GF-D8 (cell line): Measurements from ENCODE around the gene SHISA4.
"Not testable (repeated sequence)": the region's sequence is repeated elsewhere in the genome, so short reads cannot be mapped to it uniquely, and the experiment has no call there.

Experiments
- DNase-seq: peaks from one replicate; lab custom pipeline; 2025; lab: John Stamatoyannopoulos, UW

The SHISA4 gene, protein sequence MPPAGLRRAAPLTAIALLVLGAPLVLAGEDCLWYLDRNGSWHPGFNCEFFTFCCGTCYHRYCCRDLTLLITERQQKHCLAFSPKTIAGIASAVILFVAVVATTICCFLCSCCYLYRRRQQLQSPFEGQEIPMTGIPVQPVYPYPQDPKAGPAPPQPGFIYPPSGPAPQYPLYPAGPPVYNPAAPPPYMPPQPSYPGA

DNA sequence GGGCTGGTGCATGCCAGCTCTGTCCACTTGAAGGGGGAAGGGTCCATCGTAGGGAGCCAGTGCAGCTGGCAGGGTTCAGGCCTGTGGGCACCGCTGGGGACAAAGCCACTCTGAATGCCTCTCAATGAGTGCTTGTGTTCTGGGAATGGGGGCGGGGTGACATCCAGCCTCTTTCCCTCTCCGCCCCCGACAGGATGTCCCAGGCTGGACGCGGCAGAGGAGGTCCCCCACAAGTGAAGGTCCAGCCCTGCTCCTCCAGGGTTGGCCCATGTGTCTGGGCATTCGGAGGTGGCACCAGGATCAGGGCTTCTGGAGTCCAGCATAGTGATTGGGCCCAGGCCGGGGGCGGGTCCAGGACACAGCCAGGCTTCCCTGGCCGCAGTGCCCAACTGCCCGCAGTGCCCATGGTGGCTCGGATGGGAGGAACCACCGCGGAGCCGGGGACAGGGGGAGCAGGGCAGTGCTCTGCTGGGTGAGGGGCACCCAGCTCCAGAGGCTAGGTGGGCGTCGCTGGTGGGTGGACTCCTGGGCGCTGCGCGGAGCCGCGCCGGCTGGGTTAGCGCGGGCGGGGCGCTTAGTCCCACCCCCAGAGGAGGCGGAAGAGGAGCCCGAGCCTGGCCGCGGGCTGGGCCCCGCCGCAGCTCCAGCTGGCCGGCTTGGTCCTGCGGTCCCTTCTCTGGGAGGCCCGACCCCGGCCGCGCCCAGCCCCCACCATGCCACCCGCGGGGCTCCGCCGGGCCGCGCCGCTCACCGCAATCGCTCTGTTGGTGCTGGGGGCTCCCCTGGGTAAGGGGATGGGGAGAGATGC is at the start of gene SHISA4:
Gene SHISA4, plus strand, starts transcription at position 617 of the 808 bp plus-strand sequence. Its CDS starts 97 bp downstream, at position 714.
- DNase-seq, result no peak

- DNase-seq, result not testable (repeated sequence)
Observed at GRCh38 chr1:201839089-201839488, 49.6 kb upstream of the SHISA4 start.

GRCh38 chr1:201840055-201840454 is 48.6 kb upstream of the SHISA4 start:
- no peak for DNase-seq

GRCh38 chr1:201840490-201840889 is 48.2 kb upstream of the SHISA4 start:
- DNase-seq, result no peak

DNA sequence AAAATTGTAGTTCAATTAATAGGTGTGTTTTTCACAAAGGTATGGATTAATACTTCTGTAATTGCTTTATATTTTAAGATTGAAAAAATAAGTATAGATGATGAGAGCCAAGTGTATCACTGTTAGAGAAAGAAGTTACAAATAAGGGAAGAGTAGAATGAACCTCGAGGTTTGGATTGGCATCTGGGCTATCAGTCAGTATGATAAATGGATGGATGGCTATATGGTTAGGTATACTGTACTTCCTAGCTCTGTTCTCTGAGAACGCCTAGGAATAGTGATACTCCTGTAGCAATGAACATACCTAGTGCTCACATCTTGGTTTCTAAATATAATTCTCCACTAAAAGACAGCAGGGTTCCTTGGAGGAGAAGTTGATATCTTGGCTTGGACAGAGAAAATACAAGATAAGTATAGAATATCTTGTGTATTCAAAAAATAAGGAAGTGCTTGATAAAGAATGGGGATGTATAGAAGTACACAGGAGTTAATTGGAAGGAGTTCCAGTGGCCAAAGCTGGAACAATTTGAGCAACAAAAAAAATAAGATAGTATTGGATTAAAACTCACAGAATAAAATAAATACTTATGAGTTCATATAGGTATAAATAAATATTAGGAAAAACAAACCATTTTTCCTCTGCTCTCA is 47.3 kb upstream of the SHISA4 start:
- DNase-seq, result peak; percentile 3

DNA sequence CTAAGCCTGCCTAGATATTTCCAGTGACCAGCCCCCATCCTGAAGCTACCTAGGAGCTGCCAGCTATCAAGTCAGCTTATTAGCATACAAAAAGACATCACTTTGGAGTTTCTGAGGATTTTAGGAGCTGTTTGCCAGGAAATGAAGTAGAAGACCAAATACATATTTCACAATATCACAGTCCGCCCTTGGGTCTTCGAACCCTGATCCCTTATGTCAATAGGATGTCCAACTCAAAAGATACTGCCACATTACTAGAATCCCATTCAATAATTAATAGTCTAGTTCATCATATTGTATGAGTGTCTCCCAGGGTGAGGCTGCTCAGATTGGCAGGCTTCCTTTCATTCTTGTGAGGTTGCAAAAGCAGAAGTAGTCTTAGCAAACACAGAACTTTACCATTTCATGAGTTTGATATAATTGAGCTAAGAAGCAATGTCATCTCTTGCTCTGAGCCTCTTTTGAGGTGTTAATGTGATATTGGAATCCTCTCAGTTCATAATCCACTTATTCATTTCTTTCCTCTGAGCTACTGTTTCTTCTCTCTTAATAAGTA is 46.1 kb upstream of the SHISA4 start:
- peak; percentile 24 for DNase-seq

DNA sequence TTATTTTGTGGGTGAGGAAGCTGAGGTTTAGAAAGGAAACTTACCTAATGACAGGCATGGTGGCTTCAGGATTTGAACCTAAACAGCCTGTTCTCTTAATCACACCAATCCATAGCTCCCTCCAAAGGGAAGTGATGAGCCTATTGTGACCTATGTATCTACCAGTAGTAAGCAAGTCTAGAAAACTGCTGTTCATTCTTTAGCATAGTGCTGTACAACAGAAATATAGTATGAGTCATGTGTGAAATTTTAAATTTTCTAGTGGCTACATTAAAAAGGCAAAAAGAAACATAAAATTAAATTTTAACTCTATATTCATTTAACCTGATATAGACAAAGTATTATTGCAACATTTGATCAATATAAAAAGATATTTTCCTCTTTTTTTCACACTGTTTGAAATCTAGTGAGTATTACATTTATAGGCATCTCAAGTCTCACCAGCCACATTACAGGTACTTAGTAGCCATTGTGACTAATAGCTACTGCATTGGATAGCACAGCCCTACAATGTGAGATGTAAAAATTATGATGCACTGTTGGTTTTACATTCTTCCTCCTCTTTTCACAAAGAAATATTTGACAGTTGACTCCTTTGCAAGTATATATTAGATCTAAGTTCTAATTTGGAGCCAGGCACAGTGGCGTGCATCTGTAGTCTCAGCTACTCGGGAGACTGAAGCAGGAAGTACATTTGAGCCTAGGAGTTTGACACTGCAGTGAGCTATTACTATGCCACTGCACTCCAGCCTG is 43.2 kb upstream of the SHISA4 start:
- DNase-seq, result no peak

DNA sequence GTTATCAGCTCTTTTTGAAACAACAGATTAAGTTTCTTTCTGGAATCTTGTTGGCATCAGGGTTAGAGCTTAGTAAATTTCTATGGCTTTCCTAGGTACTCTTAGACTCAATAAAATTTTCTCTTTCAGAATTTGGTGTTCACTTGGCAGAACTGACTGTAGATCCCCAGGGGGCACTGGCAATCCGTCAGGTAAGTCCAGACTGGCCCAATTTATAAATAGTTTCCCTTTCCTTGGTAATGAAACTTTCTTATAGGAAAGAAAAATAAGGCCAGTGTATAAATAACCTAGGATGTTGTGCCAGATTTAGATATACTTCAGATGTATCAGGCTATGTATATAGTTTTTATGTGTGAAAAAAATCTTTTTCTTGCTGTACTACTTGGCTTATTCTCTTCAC is 41.5 kb upstream of the SHISA4 start:
- no peak for DNase-seq

DNA sequence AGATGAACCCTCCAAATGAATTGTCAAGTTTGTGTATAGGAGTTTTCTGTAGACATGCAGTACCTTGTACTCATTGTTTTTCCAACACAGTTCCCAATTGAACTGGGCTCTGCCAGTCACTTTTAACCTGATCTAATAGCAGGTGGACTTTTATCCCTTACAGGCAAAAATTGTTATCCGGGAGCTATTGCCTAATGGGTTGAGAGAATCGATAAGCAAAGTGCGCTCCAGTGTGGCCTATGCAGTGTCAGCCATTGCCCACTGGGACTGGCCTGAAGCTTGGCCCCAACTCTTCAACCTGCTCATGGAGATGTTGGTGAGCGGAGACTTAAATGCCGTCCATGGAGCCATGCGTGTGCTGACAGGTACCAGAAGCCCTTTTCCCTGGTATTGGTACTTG is 40.5 kb upstream of the SHISA4 start:
- no peak for DNase-seq

- no peak for DNase-seq
Observed at GRCh38 chr1:201849372-201850052, 39.2 kb upstream of the SHISA4 start.

DNA sequence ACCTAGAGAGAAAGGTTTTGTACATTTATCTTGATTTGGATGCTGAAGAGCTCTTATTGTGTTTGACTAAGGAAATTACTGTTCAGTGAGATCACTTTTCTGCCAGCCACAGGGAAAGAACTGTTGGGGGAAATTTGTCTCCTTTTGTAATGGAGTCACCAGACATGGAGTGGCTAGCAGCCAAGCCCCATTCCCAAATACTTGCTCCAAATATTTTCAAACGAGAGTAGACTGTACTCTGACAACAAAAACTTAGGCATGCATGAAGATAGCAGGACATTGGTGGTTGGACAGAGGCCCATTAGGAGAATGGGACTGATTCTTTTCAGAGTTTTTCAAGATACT is 38.7 kb upstream of the SHISA4 start:
- no peak for DNase-seq

DNA sequence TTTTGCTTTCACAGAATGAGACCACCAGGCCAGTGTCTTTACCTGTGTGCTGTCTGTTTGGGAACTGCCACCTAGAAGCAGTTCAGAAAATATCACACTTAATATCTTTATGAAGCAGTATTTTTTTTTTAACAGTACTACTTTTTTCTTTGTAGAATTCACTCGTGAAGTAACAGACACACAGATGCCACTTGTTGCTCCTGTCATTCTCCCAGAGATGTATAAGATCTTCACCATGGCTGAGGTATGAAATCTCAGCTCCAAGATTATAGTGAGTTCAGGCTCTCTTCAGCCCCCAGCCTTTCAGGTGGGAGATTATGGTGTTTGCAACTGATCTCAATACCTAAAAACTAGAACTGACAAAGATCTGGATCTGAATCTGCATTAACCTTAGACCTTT is 36.7 kb upstream of the SHISA4 start:
- no peak for DNase-seq

DNA sequence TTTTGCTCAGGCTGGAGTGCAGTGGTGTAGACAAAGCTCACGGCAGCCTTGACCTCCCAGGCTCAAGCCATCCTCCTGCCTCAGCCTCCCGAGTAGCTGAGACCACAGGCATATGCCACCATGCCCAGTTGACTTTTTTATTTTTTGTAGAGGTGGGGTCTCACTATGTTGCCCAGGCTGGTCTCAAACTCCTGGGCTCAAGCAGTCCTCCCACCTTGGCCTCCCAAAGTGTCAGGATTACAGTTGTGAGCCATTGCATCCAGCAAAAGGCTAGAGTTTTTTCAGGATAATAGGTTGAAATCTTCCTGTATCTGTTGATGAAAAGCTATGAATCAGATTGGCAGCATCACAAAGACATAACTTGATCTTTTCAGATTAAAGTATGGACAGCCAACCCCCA is 32.0 kb upstream of the SHISA4 start:
- DNase-seq, result not testable (repeated sequence)

DNA sequence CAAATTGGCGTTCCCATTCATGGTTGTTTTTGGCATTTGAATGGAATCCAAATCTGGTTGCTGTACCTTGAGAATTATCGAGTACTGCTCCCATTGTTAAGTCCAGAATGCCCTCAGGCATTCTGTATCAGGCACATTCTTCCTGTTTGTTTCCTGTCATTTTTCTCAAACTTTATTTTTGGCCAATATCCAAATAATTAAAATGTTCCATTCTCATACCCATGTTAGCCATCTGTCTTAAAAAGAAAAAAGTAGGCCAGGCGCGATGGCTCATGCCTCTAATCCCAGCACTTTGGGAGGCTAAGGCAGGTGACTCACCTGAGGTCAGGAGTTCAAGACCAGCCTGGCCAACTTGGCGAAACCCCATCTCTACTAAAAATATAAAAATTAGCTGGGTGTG is 29.3 kb upstream of the SHISA4 start:
- no peak for DNase-seq

- DNase-seq, result no peak
Observed at GRCh38 chr1:201861448-201861847, 27.2 kb upstream of the SHISA4 start.

GRCh38 chr1:201870397-201870796 is 18.3 kb upstream of the SHISA4 start:
- no peak for DNase-seq

DNA sequence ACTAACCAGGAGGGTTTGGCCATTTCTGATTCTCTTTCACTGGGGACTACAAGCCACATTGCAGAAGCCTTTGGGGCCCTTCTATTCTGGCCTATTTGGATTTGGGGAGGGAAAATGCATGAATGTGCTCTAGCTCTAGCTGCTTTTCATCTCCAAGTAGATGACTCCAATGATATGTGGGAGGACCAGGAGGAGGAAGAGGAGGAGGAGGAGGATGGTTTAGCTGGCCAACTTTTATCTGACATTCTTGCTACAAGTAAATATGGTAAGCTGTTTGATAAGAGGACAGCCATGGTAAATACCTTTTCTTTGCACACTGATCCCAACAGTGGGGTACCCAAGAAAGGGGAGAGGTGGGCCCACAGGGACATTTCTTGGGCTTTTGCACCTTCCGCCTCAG is 14.0 kb upstream of the SHISA4 start:
- DNase-seq, result no peak

DNA sequence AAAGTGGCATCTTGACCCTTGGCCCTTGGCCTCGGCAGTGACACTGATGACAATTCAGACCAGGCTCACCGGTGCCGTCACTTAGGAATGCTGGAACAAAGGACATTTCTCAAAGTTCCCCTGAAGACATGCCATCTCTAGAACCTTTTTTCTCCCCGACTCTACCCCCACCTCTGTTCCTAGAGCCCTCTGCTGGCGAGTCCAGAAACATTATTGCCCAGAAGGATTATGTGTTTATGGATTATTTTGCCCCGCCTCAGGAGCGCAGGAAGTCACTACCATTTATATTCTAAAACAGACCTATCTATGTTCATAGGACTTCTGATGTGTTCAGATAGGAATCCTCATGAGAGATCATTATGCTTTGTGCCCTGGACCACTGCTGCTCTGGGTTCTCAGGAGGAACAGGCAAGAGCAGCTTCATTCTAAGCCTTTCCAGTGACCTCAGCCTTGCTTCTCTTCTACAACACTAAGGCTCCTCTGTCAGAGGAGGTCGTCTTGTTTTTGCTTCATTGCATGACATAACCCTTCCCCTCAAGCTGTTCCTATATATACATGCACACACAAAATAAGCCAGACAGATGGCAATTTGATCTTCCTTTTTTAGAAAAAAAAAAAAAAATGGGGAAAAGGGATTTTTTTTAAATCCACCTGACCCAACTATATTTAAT is 12.4 kb upstream of the SHISA4 start:
- DNase-seq, result no peak

DNA sequence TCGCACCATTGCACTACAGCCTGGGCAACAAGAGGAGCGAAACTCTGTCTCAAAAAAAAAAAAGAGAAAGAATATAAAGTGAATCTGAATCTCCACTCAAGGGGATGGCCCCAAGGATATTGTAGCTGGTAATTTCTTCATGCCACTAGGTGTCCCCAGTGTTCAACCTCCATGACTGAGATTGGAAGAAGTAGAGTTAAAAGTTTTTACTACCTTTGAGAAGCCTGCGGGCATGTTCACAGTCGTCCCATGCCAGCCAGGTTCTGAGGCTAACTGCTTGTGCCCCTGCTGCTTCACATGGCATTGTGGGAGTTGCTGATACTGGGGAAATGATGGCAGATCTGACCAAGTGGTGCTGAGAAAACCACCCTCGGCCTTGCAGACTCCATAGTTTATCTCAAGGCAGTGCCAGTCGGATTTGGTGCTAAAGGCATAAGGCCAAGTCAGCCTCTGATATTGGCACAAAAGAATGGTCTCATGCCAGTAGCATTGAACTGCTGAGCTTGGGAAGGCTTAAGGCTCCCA is 10.8 kb upstream of the SHISA4 start:
- no peak for DNase-seq

GRCh38 chr1:201880928-201881571 is 7.6 kb upstream of the SHISA4 start:
- DNase-seq, result no peak
